GM12891 (cell line): ENCODE data around the gene TSC22D3.
A peak's percentile ranks its signal among the peaks of the same experiment; 100 is the strongest.
"Not testable (repeated sequence)": the region's sequence is repeated elsewhere in the genome, so short reads cannot be mapped to it uniquely, and the experiment has no call there.

Experiments used
- DNase-seq: peaks from one replicate; pipeline ENCODE4 v3.0.0; 2011; ENCODE audit warnings: low spot score; ENCODE audit not compliant: insufficient read length
- FAIRE-seq: peaks from 2 replicates; lab custom pipeline; 2011; peaks lifted over from hg19 to GRCh38; lab: Jason Lieb, UNC
- PAX5 ChIP-seq: IDR thresholded peaks from 2 replicates; pipeline ENCODE4 v1.6.1; 2011; ENCODE audit warnings: low read length, moderate library complexity, mild to moderate bottlenecking; ENCODE audit not compliant: insufficient read depth, severe bottlenecking
- POLR2A ChIP-seq: IDR thresholded peaks from 2 replicates; pipeline ENCODE4 v1.6.1; 2011; ENCODE audit warnings: low read depth, low read length, control low read depth
- POLR2AphosphoS5 ChIP-seq: IDR thresholded peaks from 2 replicates; pipeline ENCODE4 v1.6.1; 2011; ENCODE audit warnings: low read depth, low read length, control low read depth
- POU2F2 ChIP-seq: IDR thresholded peaks from 2 replicates; pipeline ENCODE4 v1.6.1; 2011; ENCODE audit warnings: low read depth, mild to moderate bottlenecking, control low read depth, low read length, moderate library complexity
- SPI1 ChIP-seq: IDR thresholded peaks from 2 replicates; pipeline ENCODE4 v1.6.1; 2011; ENCODE audit warnings: low read depth, low read length, control low read depth
- TAF1 ChIP-seq: IDR thresholded peaks from 2 replicates; pipeline ENCODE4 v1.6.1; 2011; ENCODE audit warnings: low read depth, low read length, control low read depth

The TSC22D3 gene

GRCh38 chrX:107674480-107675364 lies 100.9 kb downstream of the TSC22D3 start:
- FAIRE-seq (no peak), DNase-seq (no peak)

GRCh38 chrX:107673933-107674479 lies 101.6 kb downstream of the TSC22D3 start:
- FAIRE-seq (peak; percentile 92), DNase-seq (no peak)
- TF ChIP-seq SPI1 (0 out of 2 replicates have a peak, but pooled peaks have one; percentile 21), POLR2A (no peak), POU2F2 (0 out of 2 replicates have a peak, but pooled peaks have one; percentile 32)

More at GRCh38 chrX:107674480-107675364, 100.9 kb downstream of the TSC22D3 start:
- TF ChIP-seq SPI1 = no peak
- TF ChIP-seq POLR2AphosphoS5 = 0 out of 2 replicates have a peak, but pooled peaks have one; percentile 6

GRCh38 chrX:107673431-107673830 lies 102.2 kb downstream of the TSC22D3 start:
- FAIRE-seq = peak; percentile 5
- DNase-seq = no peak
- TF ChIP-seq POLR2AphosphoS5 (no peak), POLR2A (no peak), TAF1 (no peak), PAX5 (no peak), SPI1 (no peak), POU2F2 (no peak)

- no peak for TF ChIP-seq SPI1
- TF ChIP-seq PAX5 = peak; percentile 8
- FAIRE-seq = peak; percentile 86
- no peak for DNase-seq
These were observed 102.6 kb downstream of the TSC22D3 start for GRCh38 chrX:107672955-107673378.

GRCh38 chrX:107671256-107671655 lies 104.3 kb downstream of the TSC22D3 start:
- DNase-seq, FAIRE-seq: not testable (repeated sequence)

- no peak for FAIRE-seq
- TF ChIP-seq PAX5 (no peak), POU2F2 (no peak), SPI1 (no peak), TAF1 (no peak), POLR2AphosphoS5 (no peak), POLR2A (no peak)
- DNase-seq = no peak
These were observed 105.5 kb downstream of the TSC22D3 start for GRCh38 chrX:107669885-107670628.

GRCh38 chrX:107669261-107669660 lies 106.3 kb downstream of the TSC22D3 start:
- no peak for TF ChIP-seq TAF1
- no peak for TF ChIP-seq POU2F2
- TF ChIP-seq POLR2AphosphoS5 = no peak
- TF ChIP-seq POLR2A = no peak
- no peak for TF ChIP-seq SPI1
- TF ChIP-seq PAX5 = no peak
- no peak for DNase-seq
- FAIRE-seq = no peak

- DNase-seq, FAIRE-seq: not testable (repeated sequence)
These were observed 106.9 kb downstream of the TSC22D3 start for GRCh38 chrX:107668710-107669109.

GRCh38 chrX:107667426-107667825 lies 108.2 kb downstream of the TSC22D3 start:
- TF ChIP-seq TAF1 (no peak), POU2F2 (no peak), SPI1 (no peak), POLR2A (no peak), PAX5 (no peak), POLR2AphosphoS5 (no peak)
- FAIRE-seq (no peak), DNase-seq (no peak)

GRCh38 chrX:107666931-107667330 lies 108.7 kb downstream of the TSC22D3 start:
- DNase-seq = no peak
- FAIRE-seq = no peak

More at GRCh38 chrX:107666931-107667330, 108.7 kb downstream of the TSC22D3 start:
- TF ChIP-seq SPI1 (no peak), POLR2A (no peak), POU2F2 (no peak), POLR2AphosphoS5 (no peak), TAF1 (no peak), PAX5 (no peak)
